ENCODE results near the gene MGAT5B.
A peak's percentile ranks its signal among the peaks of the same experiment; 100 is the strongest.
"Not testable (repeated sequence)": the region's sequence is repeated elsewhere in the genome, so short reads cannot be mapped to it uniquely, and the experiment has no call there.

The MGAT5B gene

GRCh38 chr17:76955191-76955590, 87.0 kb downstream of the MGAT5B start:
- no peak for DNase-seq

DNA sequence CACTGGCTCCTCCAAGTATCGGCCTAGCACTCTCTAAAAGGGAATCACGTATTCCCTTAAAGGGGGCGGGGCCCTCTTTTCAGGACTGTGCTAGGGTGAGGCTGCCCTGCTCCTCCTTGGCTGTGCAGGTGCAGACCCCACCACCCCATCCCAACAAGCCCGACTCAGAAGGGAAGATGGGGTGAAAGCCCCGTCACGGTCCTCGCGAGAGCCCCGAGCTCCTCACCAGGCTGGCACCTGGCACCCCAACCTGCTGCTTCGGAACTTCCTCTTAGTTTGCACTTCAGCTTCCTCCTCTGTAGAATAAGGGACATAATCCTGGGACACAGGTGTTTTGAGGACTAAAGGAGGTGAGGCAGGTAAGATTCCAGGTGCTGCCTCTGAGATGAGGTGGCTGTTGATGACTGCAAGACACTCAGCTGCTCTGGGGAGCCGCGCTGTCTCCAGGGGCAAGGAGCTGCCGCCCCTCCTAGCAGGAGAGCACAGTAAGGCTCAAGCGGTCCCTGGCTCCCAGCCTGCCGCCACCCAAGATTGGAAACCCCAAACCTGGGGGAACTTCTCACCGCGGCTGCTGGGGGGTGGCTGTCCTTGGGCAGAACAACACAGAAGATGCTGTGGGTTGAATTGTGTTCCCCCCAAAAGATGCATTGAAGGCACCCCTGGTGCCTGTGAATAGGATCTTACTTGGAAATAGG, 88.8 kb downstream of the MGAT5B start:
- no peak for DNase-seq

DNA sequence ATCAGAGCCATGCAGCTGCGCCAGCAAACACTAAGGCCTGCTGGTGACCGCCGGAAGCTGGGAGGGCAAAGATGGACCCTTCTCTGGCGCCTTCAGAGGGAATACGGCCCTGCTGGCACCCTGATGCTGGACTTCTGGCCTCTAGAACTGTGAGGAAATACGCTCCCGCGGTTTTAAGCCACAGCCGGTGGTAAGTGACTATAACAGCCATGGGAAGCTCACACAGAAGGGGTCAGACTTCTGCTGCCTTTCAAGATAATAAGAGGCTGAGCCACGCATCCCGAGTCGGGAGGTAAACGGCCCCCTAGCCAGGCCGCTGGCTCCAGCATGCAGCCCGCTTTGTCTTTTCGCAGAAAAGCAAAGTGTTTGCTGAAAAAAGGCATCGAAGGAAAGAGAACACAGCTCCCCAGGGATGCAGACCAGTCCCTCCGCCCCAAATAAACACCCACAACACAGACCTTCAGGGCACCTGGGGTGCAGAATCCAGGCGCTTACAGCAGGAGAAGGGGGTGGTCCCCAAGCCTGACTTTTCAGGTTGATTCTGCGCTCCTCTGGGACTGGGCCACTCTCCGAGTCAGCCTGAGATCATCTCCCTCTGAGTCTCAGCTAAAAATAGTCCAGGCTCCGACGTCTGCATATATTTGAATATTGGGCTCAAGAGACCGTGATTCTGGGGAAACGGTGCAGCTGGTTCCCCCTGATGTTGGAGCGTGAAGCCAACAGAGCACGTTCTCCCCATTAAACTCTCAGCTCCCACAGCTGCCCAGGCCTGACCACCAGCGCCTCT, 89.7 kb downstream of the MGAT5B start:
- no peak for DNase-seq

- DNase-seq: no peak
Observed at GRCh38 chr17:76958974-76959373, 90.8 kb downstream of the MGAT5B start.

DNA sequence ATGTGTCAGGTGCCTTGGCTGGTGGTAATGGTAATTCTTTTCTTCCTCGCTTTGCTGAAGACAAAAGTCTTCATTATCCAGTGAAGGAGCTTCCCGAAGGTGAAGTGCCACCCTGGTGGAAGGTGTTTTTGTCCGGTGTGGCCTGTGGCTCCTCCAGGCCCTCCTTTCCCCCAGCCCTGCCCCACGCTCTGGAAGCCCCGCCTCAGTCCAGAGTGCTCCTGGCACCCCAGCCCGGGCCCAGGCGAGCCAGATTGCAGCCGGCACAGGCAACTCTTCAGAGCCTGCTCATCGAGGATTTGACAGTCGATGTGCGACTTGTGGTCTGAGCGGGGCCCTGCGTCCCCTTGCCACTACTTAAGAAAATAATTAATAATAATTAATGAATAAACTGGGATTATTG, 93.7 kb downstream of the MGAT5B start:
- DNase-seq: no peak

GRCh38 chr17:76962858-76963257, 94.7 kb downstream of the MGAT5B start:
- no peak for DNase-seq

DNA sequence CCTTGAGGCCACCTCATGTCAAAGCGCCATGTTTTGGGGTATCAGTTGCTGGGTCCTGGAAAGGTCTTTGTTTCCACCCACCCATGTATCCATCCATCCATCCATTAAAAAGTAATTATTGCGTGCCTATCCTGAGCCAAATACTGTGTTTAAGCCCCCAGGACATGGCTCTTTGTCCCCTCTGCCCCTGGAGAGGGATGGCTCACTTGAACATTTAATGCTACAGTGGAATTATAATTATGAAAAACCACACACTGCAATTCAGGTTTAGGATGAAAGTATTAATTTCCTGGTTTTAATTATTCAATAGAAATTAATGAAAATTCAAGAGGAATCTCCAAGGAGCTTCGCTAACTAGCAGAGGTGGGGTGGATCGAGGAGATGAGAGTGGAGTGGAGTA, 97.8 kb downstream of the MGAT5B start:
- no peak for DNase-seq

- no peak for DNase-seq
Observed at GRCh38 chr17:76966486-76967181, 98.4 kb downstream of the MGAT5B start.

DNA sequence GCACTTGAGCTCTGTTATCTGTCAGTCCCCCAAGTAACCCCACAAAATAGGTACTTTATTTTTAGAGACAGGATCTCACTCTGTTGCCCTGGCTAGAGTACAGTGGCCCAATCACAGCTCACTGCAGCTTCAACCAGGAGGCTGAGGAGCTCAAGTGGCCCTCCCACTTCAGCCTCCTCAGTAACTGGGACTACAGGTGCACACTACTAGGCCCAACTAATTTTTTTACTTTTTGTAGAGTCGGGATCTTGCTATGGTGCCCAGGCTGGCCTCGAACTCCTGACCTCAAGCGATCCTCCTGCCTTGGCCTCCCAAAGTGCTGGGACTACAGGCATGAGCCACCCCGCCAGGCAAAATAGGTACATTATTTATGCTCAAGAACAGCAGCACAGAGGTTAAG, 99.6 kb downstream of the MGAT5B start:
- no peak for DNase-seq

GRCh38 chr17:76968707-76969597, 100.7 kb downstream of the MGAT5B start:
- peak; percentile 61 for DNase-seq

DNA sequence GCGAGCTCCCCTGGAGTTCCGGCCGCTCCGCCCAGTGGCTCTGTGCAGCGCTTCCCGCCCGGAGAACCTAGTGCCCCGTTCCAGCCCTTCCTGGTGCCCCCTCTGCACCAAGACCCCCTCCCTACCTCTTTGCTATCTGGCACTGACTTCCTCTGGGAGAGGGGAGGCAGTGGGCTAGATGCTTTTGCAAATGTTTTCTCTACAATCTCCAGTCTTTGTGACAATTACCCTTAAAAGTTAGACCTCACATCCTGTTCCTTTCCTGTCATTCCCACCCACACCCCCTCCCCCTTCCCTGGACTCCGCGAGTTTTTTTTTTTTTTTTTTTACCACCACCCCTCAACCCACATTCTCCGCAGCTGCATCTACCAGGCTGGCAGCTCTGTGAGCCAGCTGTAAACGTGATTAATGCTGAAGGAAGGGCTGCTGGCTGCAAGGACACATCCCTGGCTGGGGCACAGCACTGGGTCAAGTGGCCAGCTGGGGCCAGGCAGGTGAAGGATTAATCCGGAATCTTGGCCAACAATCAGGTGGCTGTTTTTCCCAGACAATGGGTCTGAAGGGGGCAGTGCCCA, 101.5 kb downstream of the MGAT5B start:
- no peak for DNase-seq

GRCh38 chr17:76970228-76970627, 102.0 kb downstream of the MGAT5B start:
- not testable (repeated sequence) for DNase-seq

DNA sequence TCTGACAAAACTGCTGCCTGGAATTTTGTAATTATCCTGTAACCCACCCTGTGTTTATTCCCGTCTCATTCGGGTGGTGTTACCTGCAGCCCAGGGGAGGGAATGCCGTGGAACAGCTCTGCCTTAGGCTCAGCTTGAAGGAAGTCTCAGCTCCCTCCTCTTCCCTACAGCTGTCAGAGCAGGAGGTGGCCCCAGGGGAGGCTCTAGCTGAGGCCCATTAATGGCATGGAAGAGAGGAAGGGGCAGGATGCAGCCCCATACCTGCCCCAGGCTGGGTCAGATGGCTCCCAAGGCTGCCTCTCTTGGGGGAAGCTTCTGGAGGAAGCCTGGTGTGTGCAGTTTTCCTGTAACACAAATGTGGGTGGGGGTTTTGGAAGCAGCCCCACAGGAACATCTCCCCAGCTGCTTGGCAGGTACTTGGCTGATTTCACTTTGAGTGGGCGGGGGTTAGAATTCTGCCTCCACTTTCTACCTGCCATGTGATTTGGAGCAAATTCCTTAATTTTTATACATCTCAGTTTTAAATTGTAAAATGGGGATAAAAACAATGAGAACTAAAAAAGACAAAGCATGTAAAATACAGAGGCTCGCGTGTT, 103.9 kb downstream of the MGAT5B start:
- no peak for DNase-seq

- DNase-seq: no peak
Observed at GRCh38 chr17:76973040-76973439, 104.8 kb downstream of the MGAT5B start.

DNA sequence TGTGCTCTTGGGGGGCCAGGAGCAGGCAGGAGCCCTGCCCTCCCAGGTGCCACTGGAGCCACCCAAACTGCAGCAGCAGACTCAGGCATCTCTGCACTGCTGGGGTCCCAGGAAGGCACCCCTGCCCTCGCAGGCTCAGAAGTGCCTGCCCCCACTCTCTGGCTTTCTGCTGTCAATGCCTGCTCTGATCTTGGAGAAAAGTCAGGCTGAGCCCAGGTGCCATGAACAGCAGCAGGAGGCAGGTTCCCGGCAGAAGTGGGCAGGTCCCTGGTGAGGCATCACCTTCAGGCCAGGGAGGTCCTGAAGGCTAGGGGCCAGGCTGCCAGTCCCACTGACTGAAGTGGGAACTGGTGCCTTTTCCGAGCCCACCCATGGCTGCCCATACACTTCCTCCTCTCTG, 106.5 kb downstream of the MGAT5B start:
- no peak for DNase-seq

GRCh38 chr17:76978050-76978449, 109.8 kb downstream of the MGAT5B start:
- not testable (repeated sequence) for DNase-seq

DNA sequence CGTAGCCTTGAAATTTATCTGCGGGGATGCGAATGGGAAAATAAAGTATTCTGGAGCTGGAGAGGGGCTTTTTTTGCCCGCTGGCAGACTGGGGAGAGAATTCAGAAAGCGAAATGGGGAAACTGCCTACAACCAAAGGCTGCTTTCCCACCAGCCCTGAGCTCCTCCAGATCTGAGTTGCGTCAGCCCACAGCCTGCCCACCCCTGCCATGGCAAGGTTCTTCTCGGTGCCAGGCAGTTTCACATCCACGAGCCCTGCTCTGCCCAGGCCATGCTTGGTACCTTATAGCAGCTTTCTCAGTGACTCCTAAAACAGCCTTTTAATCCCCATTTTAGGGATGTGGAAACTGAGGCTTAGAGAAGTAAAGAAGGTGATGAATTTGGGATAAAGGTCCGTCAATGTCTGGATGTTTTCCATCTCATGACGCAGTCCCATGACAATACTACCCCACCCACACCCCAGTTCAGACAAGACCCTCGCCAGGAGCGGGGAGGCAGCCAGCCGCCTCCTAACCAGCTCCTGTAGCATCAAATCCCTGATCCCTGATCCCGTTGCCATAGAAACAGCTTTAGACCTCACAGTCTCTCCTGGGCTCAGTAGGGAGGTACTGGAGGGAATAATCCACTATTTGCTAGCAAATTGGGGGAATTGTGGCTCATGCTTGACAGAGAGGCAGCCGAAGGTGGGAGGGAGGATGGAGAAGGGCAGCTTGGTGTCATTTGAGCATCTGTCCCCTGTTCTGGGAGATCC, 113.5 kb downstream of the MGAT5B start:
- no peak for DNase-seq

DNA sequence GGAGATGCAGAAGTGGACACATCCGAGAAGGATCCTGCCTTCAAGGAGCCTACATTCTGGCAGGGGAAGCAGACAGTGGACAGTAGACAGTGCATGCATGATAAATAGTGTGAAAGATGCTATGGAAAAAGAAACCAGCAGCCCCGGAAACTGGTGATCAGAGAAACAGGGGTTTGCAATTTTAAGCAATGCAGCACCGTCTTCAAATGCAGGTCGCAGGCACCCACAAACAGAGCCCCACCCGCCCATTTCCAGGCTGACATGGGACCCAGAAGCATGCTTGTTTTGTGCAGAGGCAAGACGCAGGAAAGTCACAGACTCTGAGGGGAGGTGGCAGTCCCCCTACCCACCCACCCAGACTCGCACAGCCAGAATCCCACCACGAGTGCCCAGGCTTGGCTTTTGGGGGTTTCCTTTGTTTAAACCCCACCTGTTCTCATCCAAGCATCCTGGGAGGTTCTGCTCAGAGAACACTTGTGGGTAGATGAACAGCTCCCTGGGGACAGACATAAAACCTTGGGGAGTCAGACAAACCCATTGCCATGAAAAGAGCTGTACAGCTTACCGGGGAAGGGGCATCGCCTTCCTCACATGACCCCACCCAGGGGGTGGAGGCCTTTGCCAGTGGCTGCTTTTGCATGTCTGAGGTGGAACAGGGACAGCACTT, 114.3 kb downstream of the MGAT5B start:
- no peak for DNase-seq

DNA sequence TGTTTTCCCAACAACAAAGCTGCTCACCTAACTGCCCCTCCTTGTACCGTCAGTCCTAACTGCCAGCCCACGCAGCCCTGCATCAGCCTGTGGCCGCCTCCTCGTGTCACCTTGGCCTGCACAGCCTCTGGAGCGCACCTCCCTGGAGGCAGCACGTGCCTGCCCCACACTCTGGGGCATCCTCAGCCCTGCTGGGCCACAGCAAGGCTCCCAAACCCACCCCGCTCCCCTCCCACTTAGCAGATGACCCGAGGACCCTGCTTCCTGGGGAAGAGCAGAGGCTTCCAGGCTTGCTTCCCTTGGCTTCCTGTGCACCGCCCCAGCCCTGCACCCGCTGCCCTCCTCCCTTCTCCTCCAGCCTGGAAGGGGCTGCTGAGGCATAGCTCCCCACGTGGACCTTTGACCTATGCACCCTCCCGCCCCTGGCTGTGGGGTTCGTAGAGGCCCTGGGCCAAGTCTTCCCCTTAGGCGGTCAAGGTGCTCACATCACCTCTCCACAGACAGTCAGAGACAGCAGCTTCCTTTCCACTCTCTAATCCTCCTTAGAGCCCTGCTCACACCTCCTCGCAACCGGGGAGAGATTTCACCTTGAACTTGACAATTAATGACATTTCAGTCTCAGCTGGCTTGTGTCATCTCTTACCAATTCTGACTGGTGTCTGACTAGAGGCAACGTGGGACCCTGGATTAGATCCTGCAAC, 115.0 kb downstream of the MGAT5B start:
- no peak for DNase-seq

DNA sequence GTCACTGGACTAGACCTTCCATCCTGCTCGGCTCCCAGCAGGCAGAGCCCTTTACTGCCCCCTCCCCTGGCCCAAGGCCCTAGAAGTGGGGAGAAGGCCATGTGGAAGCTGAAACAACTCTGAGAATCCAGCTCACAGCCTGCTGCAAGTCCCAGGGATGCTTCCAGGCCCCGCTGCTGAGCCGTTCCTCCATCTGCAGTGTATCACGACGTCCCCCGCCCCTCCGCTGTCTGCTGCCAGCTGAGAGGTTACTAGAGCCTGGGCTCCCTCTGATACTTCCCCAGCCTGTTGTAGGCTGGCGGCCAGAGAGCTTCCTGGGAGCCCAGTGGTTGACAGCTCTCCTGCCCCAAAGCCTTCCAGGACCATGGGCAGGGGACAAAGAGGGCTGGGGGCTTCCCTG, 118.2 kb downstream of the MGAT5B start:
- DNase-seq: no peak
